ENCODE results near the gene ITPKC. TPM values are rescaled to one million over a fixed set of nuclear protein-coding genes. Genes with fewer than 3 reads are reported as not detected.

Gene ITPKC
- total RNA-seq, 1 experiment from 2014 or later = 11.4 TPM

GRCh38 chr19:40673397-40673796, 43.5 kb upstream of the ITPKC start:
- H3K36me3 ChIP-seq (ENCODE audit: control insufficient read depth in 1 of 2, insufficient read depth in 2 of 2, low read length in 2 of 2) = peaks cover 64 to 70% of the 10 kb centered on the region in 2 experiments
- intact Hi-C loops (cut with micrococcal nuclease) = no loop called here
- DNase-seq (ENCODE audit: low read depth, low spot score) (no peak), ATAC-seq (no peak)
- no peak overlapping the region for H3K4me3 ChIP-seq (replicated peaks in 1 of 2; ENCODE audit: low read depth in 1 of 2, low read length in 2 of 2)
- no TSS peak for BruUV-seq (replicated peaks)
- H3K4me1 ChIP-seq (ENCODE audit: control insufficient read depth in 1 of 2, insufficient read depth in 2 of 2, low read length in 2 of 2) = no peaks in the 10 kb centered on the region; a peak in 1 of 4 replicates
- H2AFZ ChIP-seq (ENCODE audit: low read depth, low read length, poor library complexity, severe bottlenecking) = no peak overlapping the region
- H3K27ac ChIP-seq (ENCODE audit: low read depth, low read length) = no peak overlapping the region
- H3K4me2 ChIP-seq (ENCODE audit: low read length) = no peak overlapping the region
- peaks cover 0 to 12% of the 10 kb centered on the region in 2 experiments; a peak in 1 of 4 replicates for H3K9me3 ChIP-seq (ENCODE audit: control insufficient read depth in 1 of 2, insufficient read depth in 1 of 2, low read depth in 1 of 2, low read length in 2 of 2)
- H3K27me3 ChIP-seq (ENCODE audit: insufficient read depth, low read length) = no peaks in the 10 kb centered on the region
- ChIA-PET RAD21 (ENCODE audit: low non-redundant PET in 1 of 2, low total read pairs in 2 of 2, uncharacterized antibody in 2 of 2, unreplicated experiment in 2 of 2) (no interaction called here), CTCF (no interaction called here), POLR2A (no interaction called here)
- no peaks in the 10 kb centered on the region for H3K79me2 ChIP-seq (ENCODE audit: insufficient read depth, low read length)
- H3K9ac ChIP-seq (ENCODE audit: low read length) = no peak overlapping the region
- H3K9me2 ChIP-seq (ENCODE audit: insufficient read depth) = no peaks in the 10 kb centered on the region
- H4K20me1 ChIP-seq (ENCODE audit: insufficient read depth) = no peaks in the 10 kb centered on the region
- TF ChIP-seq FOSL1 (IDR thresholded peaks at IDR 0.05; ENCODE audit: low read depth) (no peak), YY1 (IDR thresholded peaks at IDR 0.05; ENCODE audit: extremely low read depth, insufficient replicate concordance, low read depth, low read length) (no peak), MAX (IDR thresholded peaks at IDR 0.05) (no peak), POLR2A (IDR thresholded peaks at IDR 0.05; ENCODE audit: borderline replicate concordance, extremely low read depth, insufficient read depth, insufficient read length) (no peak), CEBPB (IDR thresholded peaks at IDR 0.05; ENCODE audit: low read depth) (no peak), POLR2AphosphoS5 (IDR thresholded peaks at IDR 0.05; ENCODE audit: low read depth, low read length) (no peak), TCF7L2 (IDR thresholded peaks at IDR 0.05; ENCODE audit: borderline replicate concordance, extremely low read depth, insufficient read depth, insufficient read length) (no peak), SIN3A (IDR thresholded peaks at IDR 0.05; ENCODE audit: low read depth) (no peak), JUND (IDR thresholded peaks at IDR 0.05) (no peak)

GRCh38 chr19:40674291-40674690, 42.6 kb upstream of the ITPKC start:
- Histone ChIP-seq H3K27me3 (ENCODE audit: insufficient read depth, low read length) (no peaks in the 10 kb centered on the region), H2AFZ (ENCODE audit: low read depth, low read length, poor library complexity, severe bottlenecking) (no peak overlapping the region), H3K4me3 (replicated peaks in 1 of 2; ENCODE audit: low read depth in 1 of 2, low read length in 2 of 2) (no peak overlapping the region), H3K4me1 (ENCODE audit: control insufficient read depth in 1 of 2, insufficient read depth in 2 of 2, low read length in 2 of 2) (no peaks in the 10 kb centered on the region; a peak in 1 of 4 replicates), H4K20me1 (ENCODE audit: insufficient read depth) (no peaks in the 10 kb centered on the region), H3K9me3 (ENCODE audit: control insufficient read depth in 1 of 2, insufficient read depth in 1 of 2, low read depth in 1 of 2, low read length in 2 of 2) (peaks cover 0 to 5% of the 10 kb centered on the region in 2 experiments; a peak in 1 of 4 replicates), H3K4me2 (ENCODE audit: low read length) (no peak overlapping the region), H3K9ac (ENCODE audit: low read length) (no peak overlapping the region), H3K36me3 (ENCODE audit: control insufficient read depth in 1 of 2, insufficient read depth in 2 of 2, low read length in 2 of 2) (peaks cover 59 to 66% of the 10 kb centered on the region in 2 experiments), H3K27ac (ENCODE audit: low read depth, low read length) (no peak overlapping the region), H3K9me2 (ENCODE audit: insufficient read depth) (no peaks in the 10 kb centered on the region), H3K79me2 (ENCODE audit: insufficient read depth, low read length) (no peaks in the 10 kb centered on the region)
- intact Hi-C loops (cut with micrococcal nuclease) = no loop called here
- ATAC-seq (no peak), DNase-seq (ENCODE audit: low read depth, low spot score) (no peak)
- no TSS peak for BruUV-seq (replicated peaks)
- ChIA-PET RAD21 (ENCODE audit: low non-redundant PET in 1 of 2, low total read pairs in 2 of 2, uncharacterized antibody in 2 of 2, unreplicated experiment in 2 of 2) (no interaction called here), CTCF (no interaction called here), POLR2A (no interaction called here)
- TF ChIP-seq EZH2 (IDR thresholded peaks at IDR 0.05) (no peak), ZFX (IDR thresholded peaks at IDR 0.05) (no peak), MAX (IDR thresholded peaks at IDR 0.05) (no peak), EZH2phosphoT487 (IDR thresholded peaks at IDR 0.05; ENCODE audit: borderline replicate concordance) (no peak), SRF (IDR thresholded peaks at IDR 0.05; ENCODE audit: low read depth) (no peak), ZNF274 (IDR thresholded peaks at IDR 0.05; ENCODE audit: low read depth, low read length) (no peak), FOSL1 (IDR thresholded peaks at IDR 0.05; ENCODE audit: low read depth) (no peak), ZBTB33 (IDR thresholded peaks at IDR 0.05; ENCODE audit: extremely low read depth, insufficient replicate concordance, low read length) (no peak), POLR2A (IDR thresholded peaks at IDR 0.05; ENCODE audit: borderline replicate concordance, extremely low read depth, insufficient read depth, insufficient read length) (no peak), CEBPB (IDR thresholded peaks at IDR 0.05; ENCODE audit: low read depth) (no peak)
